Measurements from ENCODE around the gene GADL1. TPM values are rescaled to one million over a fixed set of nuclear protein-coding genes. Genes with fewer than 3 reads are reported as not detected.

Gene GADL1
- total RNA-seq, 1 experiment from 2014 or later = not detected

GRCh38 chr3:30684356-30684755, 210.1 kb downstream of the GADL1 start (continued):
- TF ChIP-seq ZBTB33 (IDR thresholded peaks at IDR 0.05; ENCODE audit: extremely low read depth, insufficient replicate concordance, low read length) = no peak

- no peak overlapping the region for H3K4me2 ChIP-seq (ENCODE audit: low read length)
- no peak overlapping the region for H3K9ac ChIP-seq (ENCODE audit: low read length)
- intact Hi-C loops (cut with micrococcal nuclease) = no loop called here
- no peak overlapping the region for H2AFZ ChIP-seq (ENCODE audit: low read depth, low read length, poor library complexity, severe bottlenecking)
- no peak for TF ChIP-seq POLR2A (IDR thresholded peaks at IDR 0.05; ENCODE audit: borderline replicate concordance, extremely low read depth, insufficient read depth, insufficient read length)
- TF ChIP-seq SIN3A (IDR thresholded peaks at IDR 0.05; ENCODE audit: low read depth) = no peak
- no peak for TF ChIP-seq POLR2AphosphoS5 (IDR thresholded peaks at IDR 0.05; ENCODE audit: low read depth, low read length)
- TF ChIP-seq ZNF274 (IDR thresholded peaks at IDR 0.05; ENCODE audit: low read depth, low read length) = no peak
- no peak for TF ChIP-seq YY1 (IDR thresholded peaks at IDR 0.05; ENCODE audit: extremely low read depth, insufficient replicate concordance, low read depth, low read length)
- TF ChIP-seq CTCF (IDR thresholded peaks at IDR 0.05 in 2 of 3, conservative IDR thresholded peaks at IDR 0.05 in 1 of 3; ENCODE audit: borderline replicate concordance in 1 of 3, insufficient read depth in 1 of 3, low read depth in 2 of 3, low read length in 2 of 3) = no peak
- TF ChIP-seq FOSL1 (IDR thresholded peaks at IDR 0.05; ENCODE audit: low read depth) = no peak
- H3K36me3 ChIP-seq (ENCODE audit: control insufficient read depth in 1 of 2, insufficient read depth in 2 of 2, low read length in 2 of 2) = peaks cover 2 to 34% of the 10 kb centered on the region in 2 experiments; a peak in 2 of 4 replicates
- ChIA-PET RAD21 (ENCODE audit: low non-redundant PET in 1 of 2, low total read pairs in 2 of 2, uncharacterized antibody in 2 of 2, unreplicated experiment in 2 of 2) (no interaction called here), CTCF (no interaction called here), POLR2A (no interaction called here)
- no peaks in the 10 kb centered on the region for H3K9me3 ChIP-seq (ENCODE audit: control insufficient read depth in 1 of 2, insufficient read depth in 1 of 2, low read depth in 1 of 2, low read length in 2 of 2)
- ATAC-seq (no peak), DNase-seq (ENCODE audit: low read depth, low spot score) (no peak)
- H3K4me3 ChIP-seq (replicated peaks in 1 of 2; ENCODE audit: low read depth in 1 of 2, low read length in 2 of 2) = no peak overlapping the region
- H3K9me2 ChIP-seq (ENCODE audit: insufficient read depth) = no peaks in the 10 kb centered on the region
- BruUV-seq (replicated peaks) = no TSS peak
- peaks cover 89% of the 10 kb centered on the region for H3K79me2 ChIP-seq (ENCODE audit: insufficient read depth, low read length)
- peaks cover 29 to 56% of the 10 kb centered on the region in 2 experiments for H3K4me1 ChIP-seq (ENCODE audit: control insufficient read depth in 1 of 2, insufficient read depth in 2 of 2, low read length in 2 of 2)
- no peaks in the 10 kb centered on the region for H3K27me3 ChIP-seq (ENCODE audit: insufficient read depth, low read length)
- no peak overlapping the region for H3K27ac ChIP-seq (ENCODE audit: low read depth, low read length)
- H4K20me1 ChIP-seq (ENCODE audit: insufficient read depth) = no peaks in the 10 kb centered on the region
Observed at GRCh38 chr3:30683769-30684168, 210.7 kb downstream of the GADL1 start.
